ENCODE measurements around the gene ANO3.

The ANO3 gene

DNA sequence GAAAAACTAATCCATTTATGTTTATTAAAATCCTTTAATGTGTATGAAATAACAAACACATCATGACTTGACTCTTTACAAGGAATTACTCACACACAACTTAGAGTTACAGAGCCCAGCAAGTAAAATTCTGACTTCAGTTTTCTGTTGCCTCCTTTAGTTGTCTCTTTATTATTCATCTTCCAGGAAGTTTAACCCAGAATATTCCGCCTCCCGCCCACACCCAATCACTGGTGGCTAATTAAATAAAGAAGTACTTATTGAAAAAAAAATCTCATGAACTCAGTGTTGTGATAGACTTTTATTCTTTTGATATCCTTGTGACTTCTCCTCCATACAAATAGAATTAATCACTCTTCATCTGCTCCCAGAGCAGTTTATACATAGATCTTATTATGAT, 178.2 kb downstream of the ANO3 start:
- DNase-seq: no peak

DNA sequence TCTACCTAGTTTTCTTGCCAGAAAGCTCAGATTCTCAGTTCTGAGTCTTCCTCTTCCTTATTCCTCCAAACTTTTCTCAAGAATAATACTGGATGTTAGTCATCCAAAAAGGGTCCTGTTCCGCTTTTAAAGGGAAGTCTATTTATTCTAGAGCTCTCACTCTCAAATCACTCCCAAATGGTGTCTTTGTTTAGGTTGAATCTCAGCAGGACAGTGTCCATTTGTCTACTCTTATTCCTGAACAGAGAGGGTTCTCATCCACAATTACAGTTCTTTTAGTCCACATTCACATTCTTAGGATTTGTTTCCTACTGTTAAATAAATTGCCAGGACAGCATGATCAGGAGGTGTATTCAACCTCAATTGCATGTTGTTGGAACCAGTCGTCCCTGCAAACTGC, 178.8 kb downstream of the ANO3 start:
- DNase-seq: no peak

DNA sequence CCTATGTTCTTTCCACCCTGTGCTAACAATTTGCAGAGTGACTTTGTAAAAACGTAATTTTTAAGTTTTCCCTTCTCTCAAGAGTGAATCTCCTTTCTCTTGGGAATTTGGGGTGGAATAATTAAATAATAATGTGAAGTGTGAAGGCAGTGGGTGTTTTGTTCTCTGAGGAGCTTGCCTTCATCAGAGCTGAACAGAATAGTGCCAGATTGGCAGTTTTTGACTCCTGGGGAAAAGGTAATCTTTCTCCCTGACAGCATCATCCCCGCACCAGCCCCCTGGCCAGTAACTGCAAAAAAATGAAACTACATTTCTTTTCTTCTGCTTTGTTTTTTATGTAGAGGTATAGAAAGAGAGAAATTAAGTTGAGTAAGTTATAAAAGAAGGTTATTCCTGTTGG, 180.3 kb downstream of the ANO3 start:
- DNase-seq: no peak

DNA sequence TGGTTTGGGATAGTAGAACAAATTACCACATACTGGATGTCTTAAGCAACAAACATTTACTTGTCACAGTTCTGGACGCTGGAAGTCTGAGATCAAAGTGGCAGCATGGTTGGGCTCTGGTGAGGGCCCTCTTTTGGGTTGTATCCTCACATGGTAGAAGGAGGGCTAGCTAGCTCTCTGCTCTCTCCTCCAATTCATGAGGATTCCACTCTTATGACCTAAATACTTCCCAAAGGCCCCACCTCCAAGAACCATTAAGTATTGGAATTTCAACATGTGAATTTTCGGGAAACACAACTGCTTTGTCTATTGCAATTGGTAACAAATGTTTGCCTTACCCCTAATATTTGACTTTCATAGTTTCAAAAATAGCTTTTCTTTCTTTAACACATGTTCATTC, 187.5 kb downstream of the ANO3 start:
- DNase-seq: no peak

DNA sequence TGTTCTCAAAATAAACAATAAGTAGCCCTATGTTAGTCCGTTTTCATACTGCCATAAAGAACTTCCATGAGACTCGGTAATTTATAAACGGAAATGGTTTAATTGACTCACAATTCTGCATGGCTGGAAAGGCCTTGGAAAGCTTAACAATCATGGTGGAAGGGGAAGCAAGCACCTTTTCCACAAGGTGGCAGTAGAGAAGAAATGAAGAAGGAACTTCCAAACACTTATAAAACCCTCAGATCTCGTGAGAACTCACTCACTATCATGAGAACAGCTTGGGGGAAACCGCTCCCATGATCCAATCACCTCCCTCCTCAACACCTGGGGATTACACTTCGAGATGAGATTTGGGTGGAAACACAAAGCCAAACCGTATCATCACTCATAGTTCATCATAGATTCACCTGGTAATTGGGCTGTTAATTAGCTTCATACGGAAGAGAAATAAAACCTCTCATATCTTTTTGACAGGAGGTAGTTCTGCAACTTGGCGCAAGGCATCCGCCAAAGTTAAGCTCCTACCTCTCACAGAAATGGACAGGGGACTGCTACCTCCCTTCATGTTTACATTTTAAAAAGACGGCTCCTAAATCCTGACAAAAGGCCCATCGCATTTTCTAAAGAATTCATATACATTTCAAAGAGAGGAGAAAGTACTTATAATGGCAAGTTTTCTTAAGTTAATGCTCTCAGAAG, 191.1 kb downstream of the ANO3 start:
- no peak for DNase-seq

DNA sequence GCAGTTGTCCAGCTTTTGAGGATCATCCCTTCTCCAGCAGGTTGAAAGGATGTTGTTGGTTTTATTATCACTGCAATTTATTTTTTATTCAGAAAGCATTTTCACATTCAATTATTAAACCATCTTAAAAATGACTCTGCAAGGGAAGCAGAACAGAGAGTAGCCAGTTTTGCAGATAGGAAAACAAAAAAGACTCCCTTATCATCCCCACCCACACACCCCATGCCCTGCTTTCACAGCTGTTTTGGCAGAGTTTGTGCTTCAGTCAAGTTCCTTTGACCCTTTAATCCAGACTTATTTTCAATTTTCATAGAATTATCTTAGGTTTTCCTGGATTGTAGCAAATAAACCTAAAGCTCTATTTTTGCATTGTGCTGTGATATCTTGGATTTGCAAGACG, 195.8 kb downstream of the ANO3 start:
- no peak for DNase-seq

DNA sequence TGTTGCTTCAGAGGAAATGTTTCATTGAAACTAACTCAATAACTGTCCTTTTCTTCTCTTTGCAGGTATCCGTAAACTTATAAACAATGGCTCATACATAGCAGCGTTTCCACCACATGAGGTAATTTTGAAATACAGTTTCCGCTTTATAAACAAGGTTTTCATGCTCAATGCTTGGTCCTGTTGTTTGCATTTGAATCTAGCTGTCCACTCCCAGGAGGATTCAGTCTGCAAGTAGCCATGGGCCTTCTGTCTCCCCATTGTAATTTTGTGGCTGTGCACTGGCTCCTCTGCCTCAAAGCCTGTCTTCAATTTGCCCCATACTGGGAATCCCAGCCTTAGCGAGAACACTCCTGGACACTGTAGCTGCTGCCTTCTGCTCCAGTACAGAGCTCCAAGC, 205.4 kb downstream of the ANO3 start:
- DNase-seq: no peak

DNA sequence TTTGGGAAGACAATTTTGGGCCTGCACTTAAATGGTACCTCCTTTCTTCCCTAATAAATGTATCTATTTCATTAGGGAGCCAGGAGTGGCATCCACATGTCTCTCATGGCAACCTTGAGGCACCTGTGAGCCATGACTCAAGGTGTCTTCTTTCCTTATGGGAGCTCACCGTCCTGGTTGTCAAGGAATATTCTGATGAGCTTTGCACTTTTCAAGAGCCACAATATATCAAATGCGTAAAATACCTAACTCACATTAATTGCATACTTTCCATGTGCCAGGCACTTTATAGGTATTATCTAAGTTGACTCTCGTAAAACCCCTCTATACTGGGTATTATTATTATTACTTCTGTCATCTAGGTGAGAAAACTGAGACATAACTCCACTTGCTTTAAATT, 207.6 kb downstream of the ANO3 start:
- no peak for DNase-seq

DNA sequence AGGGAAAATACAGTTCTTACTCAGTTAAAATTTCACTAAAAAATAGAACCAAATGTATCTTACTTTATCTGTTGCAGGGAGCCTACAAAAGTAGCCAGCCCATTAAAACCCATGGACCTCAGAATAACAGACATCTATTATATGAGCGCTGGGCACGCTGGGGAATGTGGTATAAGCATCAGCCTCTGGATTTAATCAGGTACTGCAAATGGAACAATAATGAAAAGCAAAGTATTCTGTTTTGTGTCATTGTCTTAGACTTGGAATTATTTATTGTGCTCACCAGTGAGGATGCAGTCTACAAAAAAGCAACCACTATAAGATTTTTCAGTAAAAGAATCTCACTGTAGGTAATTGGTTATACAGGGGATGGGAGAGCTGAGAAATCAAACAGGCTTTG, 209.9 kb downstream of the ANO3 start:
- no peak for DNase-seq

DNA sequence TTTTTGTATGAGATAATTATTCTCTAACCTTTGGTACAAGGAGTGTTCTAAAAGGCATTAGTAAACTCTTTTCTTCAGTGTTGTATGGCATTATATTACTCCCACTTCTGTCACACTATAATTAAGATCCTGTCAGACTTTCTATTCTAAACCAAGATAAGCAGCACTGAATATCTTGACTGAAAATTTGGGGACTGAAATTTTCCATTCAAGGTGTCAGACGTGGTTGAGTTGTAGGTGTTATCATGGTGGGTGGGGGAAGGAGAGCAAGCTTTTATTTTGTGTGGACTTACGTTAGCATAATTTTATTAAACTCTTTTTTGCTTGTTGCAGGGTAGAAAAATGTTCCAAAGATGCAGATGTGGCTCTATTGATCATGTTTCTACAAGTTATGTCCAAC, 217.2 kb downstream of the ANO3 start:
- DNase-seq: no peak

DNA sequence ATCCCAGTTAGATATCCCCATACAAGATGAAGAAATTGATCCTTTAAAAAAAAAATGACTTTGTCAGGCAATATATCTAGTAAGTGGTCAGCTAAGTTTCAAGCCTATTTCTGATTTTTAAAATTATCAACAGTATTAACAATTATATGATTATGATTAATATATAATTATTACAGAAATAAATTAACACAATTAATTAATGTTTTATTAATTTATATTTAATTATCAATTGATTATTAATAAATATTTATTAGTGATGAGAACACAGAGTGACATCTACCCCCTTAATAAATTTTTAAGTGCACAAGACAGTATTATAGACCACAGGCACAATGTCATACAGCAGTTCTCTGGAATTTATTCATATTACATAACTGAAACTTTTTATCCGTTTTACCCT, 218.1 kb downstream of the ANO3 start:
- no peak for DNase-seq

DNA sequence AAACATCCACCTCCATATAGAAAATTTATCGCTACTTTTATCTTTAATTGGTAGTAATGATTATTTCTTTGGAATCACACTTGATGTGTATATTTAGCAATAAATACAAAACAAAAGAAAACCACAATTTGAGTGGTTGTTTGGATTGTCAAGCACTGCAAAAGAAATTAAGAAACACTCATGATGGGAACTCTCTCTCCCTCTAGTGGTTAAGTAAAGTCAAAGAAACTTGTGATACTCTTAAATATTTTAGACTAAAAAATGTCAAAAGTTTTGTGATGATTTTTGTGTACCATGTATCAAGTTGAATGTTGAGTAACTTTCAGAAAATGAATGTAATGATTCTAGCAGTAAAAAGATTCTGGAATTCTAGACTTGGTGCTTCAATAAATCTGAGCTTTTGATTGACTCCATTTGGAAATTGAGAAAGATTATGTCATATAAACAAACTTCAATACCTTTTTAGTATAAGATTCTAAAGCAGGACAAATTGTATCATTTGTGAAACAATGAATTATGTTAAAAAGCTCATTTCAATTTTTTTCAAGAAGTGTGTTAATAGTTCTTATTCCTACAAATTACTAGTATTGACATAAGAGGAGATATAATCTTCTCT, 219.4 kb downstream of the ANO3 start:
- DNase-seq: no peak

DNA sequence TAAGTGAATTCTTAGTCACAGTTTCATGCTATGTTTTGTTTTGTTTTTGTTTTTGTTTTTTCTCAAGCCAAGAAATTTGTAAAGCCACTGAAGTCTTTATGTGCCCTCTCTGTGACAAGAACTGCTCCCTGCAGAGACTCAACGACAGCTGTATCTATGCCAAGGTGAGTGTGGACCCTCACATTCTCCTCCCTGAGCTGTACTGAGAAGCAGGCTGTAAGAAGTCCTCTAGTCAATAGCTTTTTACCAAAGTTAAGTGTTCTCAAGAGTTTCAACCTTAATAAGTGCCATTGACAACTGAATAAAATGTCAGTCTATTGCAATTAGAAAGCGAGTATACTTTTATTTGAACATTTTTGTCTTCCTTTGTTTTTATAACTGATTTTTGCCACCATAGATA, 221.3 kb downstream of the ANO3 start:
- no peak for DNase-seq

DNA sequence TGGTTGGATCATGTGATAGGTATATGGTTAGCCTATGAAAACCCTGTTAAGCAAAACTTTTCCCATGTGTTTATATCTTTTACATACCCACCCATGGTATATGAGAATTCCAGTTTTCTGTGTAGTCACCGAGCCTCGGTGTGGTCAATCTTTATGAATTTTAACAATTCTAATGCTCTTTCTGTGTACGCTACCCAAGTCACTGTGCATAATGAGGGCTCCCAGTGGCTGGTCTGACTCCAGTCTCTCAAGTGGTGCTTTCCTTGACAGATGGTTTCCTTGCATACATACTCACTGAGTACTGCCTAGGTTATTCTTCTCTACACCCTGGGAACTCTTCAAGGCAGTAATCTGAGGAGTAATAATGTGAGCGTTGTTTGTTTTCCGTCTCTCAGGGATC, 222.5 kb downstream of the ANO3 start:
- DNase-seq: no peak

DNA sequence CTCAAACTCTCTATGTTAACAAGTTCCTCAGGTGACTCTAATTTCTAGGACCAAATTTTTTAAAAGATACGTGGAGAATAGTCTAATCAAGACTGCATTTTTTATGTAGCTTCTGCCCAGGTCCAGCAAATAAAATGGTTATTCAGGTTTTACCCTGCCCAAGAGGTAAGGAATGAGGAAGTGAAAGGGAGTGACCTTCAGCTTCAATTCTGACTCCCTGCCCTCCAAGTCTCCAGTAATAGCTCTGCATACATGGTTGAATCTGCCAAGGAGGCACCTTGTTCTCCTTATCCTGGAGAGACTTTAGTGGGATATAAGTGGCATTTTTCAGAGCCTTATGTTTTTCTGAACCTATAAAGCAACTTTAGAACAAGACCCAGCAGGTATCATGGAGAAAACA, 224.7 kb downstream of the ANO3 start:
- DNase-seq: no peak

DNA sequence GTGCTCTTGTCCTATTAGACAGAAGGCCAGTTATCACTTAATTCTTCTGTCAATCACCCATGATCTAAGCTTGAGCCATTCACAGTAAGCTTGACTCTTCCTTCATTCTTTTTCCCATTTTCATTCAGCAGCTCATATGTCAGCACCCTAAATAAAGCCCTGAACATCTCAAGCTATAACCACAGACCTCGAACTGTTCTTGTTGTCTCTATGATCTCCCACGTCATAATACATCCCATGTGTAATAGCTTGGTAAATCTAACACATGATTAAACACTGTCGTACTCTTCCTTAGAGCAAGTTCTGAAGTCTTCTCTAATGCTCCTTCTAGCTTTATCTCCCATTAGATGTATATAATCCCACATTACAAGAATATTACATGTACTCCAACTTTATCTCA, 225.7 kb downstream of the ANO3 start:
- DNase-seq: no peak

DNA sequence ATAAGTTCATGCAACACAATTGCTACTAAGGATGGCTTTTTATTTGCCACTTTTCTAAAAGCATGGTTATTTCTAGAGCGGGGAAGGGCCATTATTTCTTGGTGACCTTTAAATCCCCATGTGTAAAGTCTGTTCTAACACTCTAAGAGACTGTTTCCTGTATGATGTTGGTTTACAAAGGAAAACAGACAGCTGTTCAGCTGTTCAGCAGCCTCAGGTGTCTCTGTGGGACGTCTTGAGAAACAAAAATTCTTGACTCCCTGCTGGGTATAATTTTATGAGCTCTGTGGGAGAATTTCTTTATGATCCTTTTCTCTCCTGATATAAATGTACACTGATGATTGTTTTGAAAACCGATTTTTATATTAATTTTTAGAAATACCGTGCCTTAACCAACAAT, 226.3 kb downstream of the ANO3 start:
- no peak for DNase-seq

DNA sequence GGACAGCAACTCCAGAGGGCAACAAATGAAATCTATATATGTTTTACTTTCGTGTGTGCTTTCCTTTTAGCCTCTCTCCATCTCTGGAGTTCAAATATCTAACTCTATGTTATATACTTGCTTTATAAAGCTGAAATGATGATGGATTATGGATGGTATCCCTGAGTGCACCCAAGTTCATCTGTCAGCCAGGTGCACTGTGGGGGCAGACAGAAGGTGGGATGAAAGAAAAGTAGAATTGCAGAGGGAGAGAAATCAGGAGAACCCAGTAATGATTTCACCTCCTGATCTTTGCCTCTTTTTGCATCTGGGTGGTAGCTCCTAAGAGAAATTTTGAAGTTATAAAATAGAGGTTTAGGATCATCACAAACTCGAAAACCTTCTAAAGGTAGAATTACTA, 237.7 kb downstream of the ANO3 start:
- DNase-seq: no peak

DNA sequence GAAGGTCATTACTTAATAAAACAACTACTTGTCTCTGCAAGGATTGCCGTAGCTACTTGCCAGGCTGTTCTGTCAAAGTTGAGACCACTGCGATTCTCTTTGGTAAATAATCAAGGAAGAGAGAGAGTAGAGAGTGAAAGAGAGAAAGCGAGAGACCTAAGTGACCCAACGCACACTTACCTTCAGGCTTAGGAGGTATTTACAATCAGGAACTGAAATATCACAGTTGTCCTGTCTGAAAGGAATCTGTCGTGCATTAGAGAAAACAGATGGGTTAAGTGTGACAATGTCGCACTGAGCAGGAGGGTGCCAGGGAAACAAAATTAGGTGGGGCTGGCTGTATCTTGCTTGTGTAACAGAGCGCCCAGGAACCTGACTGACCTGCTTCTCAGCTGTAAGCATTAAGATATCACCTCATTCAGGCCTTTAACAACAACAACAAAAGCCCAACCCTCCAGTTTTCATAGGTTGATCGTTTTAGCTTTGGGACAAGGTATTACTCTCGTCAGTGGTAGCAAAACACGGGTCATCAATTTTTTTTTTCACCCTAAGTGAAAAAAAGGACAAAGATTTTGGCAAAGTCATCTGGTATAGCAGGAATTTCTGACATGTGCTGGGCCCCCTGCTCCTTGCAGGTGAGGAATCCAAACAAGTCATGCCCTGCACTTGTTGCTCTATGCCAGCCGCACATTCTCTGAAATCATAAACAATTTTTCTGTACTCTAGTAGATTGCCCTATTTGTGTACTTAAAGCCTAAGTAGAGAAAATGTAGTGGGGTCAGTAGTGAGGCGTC, 240.1 kb downstream of the ANO3 start, which contains the start of gene MUC15:
TSS of gene MUC15 (minus strand) at position 403 of the 794 bp plus-strand sequence. CDS start 5,169 bp downstream, outside the sequence.
- DNase-seq: no peak

DNA sequence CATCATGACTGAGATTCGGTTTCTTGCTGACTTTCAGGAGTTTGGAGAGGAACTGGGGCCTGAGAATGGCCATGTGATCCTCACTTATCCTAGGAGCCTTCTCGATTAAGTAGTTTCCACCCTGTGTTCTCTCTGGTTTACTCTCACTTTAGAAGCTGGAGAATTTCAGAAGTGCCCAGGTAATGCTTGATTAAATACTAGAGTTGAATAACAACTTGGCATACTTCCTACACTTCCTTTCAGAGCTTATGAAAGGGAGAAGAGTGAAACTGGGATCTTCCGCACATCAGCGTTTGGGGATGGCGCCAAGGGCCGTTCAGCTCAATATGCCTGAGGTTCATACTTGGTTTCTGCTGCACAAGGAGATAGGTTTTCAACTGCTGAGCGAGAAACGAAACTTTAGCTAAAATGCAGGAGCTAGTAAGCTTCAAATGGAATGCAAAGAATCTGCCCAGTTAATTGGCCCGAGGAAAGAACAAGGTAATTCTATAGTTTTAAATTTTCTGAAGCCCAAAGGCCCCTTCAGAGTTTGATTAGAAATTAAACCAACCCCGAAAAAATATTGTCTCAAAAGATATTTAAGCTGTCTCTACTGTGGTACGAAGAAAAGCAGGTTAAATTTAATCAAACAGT, 241.0 kb downstream of the ANO3 start:
- no peak for DNase-seq

DNA sequence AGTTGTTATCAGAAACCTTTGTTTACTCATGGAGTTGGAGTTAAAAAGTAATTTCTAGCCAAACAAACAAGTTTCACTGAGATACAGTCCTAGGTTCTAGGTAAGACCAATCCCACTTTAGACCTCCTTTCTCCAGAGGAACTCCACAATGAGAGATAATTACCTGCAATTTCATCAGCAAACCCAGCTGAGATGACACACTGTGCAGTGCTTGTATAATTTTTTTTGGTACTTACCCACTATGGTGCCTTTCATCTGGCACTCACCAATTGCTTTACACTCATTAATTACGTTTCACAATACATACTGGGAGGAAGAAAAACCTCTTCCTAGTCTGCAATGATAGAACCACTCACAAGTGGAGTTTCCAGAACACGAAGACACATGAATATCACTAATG, 242.0 kb downstream of the ANO3 start:
- no peak for DNase-seq

DNA sequence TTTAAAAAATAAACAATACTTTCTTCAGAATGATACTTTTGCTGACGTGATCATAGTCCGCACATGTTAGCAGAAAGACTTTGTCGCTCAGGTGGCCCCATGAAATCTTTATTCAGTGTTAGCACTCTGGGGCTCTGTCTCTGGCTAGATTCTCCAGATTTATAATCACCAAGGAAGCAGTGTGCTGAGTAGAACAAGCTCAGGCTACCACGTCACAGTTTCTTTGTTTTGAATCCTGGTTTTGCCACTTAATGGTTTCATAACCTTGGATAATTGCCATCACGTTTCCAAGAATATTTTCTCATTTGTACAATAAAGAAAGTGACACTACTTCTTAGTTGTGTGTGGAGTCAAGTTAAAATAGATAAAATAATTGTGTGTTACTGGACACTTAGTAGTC, 244.0 kb downstream of the ANO3 start:
- DNase-seq: no peak

DNA sequence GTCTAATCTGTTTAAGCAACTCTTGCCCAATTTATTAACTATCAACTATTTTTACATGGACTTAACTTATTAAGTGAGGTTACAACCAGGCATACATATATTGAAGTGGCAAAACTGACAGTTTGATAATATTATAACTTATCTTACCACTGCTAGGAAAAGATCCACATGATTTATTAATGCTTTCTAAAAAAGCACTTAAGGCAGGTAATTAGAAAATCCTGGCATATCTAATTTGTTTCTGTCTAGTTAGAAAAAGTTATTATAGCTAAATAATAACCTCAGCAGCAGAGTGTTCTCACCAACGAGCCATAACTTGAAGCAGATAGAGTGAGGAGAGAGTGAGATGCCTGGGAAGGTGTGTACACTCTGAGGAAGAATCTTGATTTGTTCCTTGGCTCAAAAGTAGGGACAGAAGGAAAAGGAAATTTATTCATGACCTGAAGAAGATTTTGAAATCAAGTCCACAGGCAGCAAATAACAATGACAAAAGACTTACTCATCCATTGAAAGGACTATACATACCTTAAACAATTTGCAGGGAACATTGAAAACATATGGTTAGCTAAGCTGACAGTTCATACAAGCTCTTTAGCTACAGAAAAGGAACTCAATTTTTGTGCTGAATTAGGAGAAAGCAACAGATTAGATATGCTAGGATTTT, 247.2 kb downstream of the ANO3 start:
- DNase-seq: no peak

Measured in stimulated activated CD8-positive, alpha-beta memory T cell treated with anti-CD3 and anti-CD28 coated beads, Interleukin-4, amount 100 ng/mL, for 48 hours (primary cell).